ENCODE data around the gene SPATA2L. TPM values are rescaled to one million over a fixed set of nuclear protein-coding genes. Genes with fewer than 3 reads are reported as not detected.

Gene SPATA2L
- total and polyA plus RNA-seq, 2 of the 13 experiments (the other 11 are each of a cell fraction or from before 2014, with no cell fraction given) = 9.1 to 20.7 TPM

- TF ChIP-seq PRPF4 (IDR thresholded peaks at IDR 0.05; ENCODE audit: low read depth, low read length, poor library complexity, severe bottlenecking) (no peak), ZNF747 (CRISPR knock-in tag; IDR thresholded peaks at IDR 0.05; ENCODE audit: borderline replicate concordance) (no peak), MXD4 (CRISPR knock-in tag; IDR thresholded peaks at IDR 0.05) (peak; percentile 86), GATA4 (IDR thresholded peaks at IDR 0.05; ENCODE audit: borderline replicate concordance, low read depth) (peak; percentile 33; the same call in 1 of the 2 replicates), NFYC (CRISPR knock-in tag; IDR thresholded peaks at IDR 0.05) (peak; percentile 85), ZNF496 (CRISPR knock-in tag; IDR thresholded peaks at IDR 0.05; ENCODE audit: insufficient replicate concordance) (no peak), ZSCAN20 (CRISPR knock-in tag; IDR thresholded peaks at IDR 0.05; ENCODE audit: borderline replicate concordance) (peak; percentile 78; the same call in 1 of the 2 replicates), SNAPC4 (CRISPR knock-in tag; IDR thresholded peaks at IDR 0.05) (no peak), ZNF33B (CRISPR knock-in tag; IDR thresholded peaks at IDR 0.05) (0 out of 2 replicates have a peak, but pooled peaks have one; percentile 83), ZIK1 (CRISPR knock-in tag; IDR thresholded peaks at IDR 0.05; ENCODE audit: borderline replicate concordance, low read depth) (0 out of 2 replicates have a peak, but pooled peaks have one; percentile 65), ZNF207 (IDR thresholded peaks at IDR 0.05; ENCODE audit: borderline replicate concordance) (no peak)
- TF ChIP-seq, protein P1, sequence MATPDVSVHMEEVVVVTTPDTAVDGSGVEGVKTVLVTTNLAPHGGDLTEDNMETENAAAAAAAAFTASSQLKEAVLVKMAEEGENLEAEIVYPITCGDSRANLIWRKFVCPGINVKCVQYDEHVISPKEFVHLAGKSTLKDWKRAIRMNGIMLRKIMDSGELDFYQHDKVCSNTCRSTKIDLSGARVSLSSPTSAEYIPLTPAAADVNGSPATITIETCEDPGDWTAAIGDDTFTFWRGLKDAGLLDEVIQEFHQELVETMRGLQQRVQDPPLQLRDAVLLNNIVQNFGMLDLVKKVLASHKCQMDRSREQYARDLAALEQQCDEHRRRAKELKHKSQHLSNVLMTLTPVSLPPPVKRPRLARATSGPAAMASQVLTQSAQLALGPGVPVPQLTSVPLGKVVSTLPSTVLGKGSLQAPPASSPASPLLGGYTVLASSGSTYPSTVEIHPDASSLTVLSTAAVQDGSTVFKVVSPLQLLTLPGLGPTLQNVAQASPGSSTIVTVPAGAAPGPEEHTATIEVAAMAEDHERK (CRISPR knock-in tag; IDR thresholded peaks at IDR 0.05; ENCODE audit: low read depth) = no peak
- TF ChIP-seq, protein P2, sequence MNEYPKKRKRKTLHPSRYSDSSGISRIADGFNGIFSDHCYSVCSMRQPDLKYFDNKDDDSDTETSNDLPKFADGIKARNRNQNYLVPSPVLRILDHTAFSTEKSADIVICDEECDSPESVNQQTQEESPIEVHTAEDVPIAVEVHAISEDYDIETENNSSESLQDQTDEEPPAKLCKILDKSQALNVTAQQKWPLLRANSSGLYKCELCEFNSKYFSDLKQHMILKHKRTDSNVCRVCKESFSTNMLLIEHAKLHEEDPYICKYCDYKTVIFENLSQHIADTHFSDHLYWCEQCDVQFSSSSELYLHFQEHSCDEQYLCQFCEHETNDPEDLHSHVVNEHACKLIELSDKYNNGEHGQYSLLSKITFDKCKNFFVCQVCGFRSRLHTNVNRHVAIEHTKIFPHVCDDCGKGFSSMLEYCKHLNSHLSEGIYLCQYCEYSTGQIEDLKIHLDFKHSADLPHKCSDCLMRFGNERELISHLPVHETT (CRISPR knock-in tag; conservative IDR thresholded peaks at IDR 0.05) = no peak; the same call in 1 of the 2 replicates
- TF ChIP-seq, protein P3, sequence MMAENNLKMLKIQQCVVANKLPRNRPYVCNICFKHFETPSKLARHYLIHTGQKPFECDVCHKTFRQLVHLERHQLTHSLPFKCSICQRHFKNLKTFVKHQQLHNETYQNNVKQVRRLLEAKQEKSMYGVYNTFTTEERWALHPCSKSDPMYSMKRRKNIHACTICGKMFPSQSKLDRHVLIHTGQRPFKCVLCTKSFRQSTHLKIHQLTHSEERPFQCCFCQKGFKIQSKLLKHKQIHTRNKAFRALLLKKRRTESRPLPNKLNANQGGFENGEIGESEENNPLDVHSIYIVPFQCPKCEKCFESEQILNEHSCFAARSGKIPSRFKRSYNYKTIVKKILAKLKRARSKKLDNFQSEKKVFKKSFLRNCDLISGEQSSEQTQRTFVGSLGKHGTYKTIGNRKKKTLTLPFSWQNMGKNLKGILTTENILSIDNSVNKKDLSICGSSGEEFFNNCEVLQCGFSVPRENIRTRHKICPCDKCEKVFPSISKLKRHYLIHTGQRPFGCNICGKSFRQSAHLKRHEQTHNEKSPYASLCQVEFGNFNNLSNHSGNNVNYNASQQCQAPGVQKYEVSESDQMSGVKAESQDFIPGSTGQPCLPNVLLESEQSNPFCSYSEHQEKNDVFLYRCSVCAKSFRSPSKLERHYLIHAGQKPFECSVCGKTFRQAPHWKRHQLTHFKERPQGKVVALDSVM (CRISPR knock-in tag; IDR thresholded peaks at IDR 0.05) = 0 out of 2 replicates have a peak, but pooled peaks have one; percentile 53
Measured at GRCh38 chr16:89701425-89702406, at the start of gene SPATA2L (continued).
